Neuronal stem cell (in vitro differentiated cells): ENCODE data around the gene PRTFDC1.

ENCODE experiments used
- DNase-seq: peaks from one replicate; pipeline ENCODE4 v3.0.0-alpha.2; 2013; ENCODE audit warnings: low spot score
- H2AFZ ChIP-seq: one replicate; pipeline ENCODE4 v1.6.1; 2013; ENCODE audit warnings: mild to moderate bottlenecking, low read length, inconsistent platforms
- H2AK5ac ChIP-seq: 2 replicates; pipeline ENCODE4 v1.6.1; 2013; ENCODE audit warnings: low read depth, mild to moderate bottlenecking, inconsistent platforms, low read length, moderate library complexity, mixed read lengths
- H2BK120ac ChIP-seq: 2 replicates; pipeline ENCODE4 v1.6.1; 2013; ENCODE audit warnings: low read depth, mild to moderate bottlenecking, inconsistent platforms, low read length, moderate library complexity, mixed read lengths
- H2BK12ac ChIP-seq: one replicate; pipeline ENCODE4 v1.6.1; 2013; ENCODE audit warnings: low read length, inconsistent platforms
- H2BK15ac ChIP-seq: 2 replicates; pipeline ENCODE4 v1.6.1; 2013; ENCODE audit warnings: mild to moderate bottlenecking, low read length, inconsistent platforms, mixed read lengths
- H2BK5ac ChIP-seq: one replicate; pipeline ENCODE4 v1.6.1; 2013; ENCODE audit warnings: inconsistent platforms, mild to moderate bottlenecking, low read length, moderate library complexity
- H3K14ac ChIP-seq: one replicate; pipeline ENCODE4 v1.6.1; 2013; ENCODE audit warnings: low read length, inconsistent platforms
- H3K18ac ChIP-seq: 2 replicates; pipeline ENCODE4 v1.6.1; 2013; ENCODE audit warnings: low read length, inconsistent platforms
- H3K23ac ChIP-seq: 2 replicates; pipeline ENCODE4 v1.6.1; 2013; ENCODE audit warnings: low read depth, mild to moderate bottlenecking, mixed read lengths, low read length, inconsistent platforms; ENCODE audit not compliant: poor library complexity
- H3K27ac ChIP-seq: replicated peaks from 3 replicates; pipeline ENCODE4 v1.5.1; 2013; ENCODE audit warnings: low read length, inconsistent platforms
- H3K27me3 ChIP-seq, 3 experiments: 2 replicates each; pipeline ENCODE4 v1.6.1; 2013; ENCODE audit warnings: low read length in 3 of 3, mild to moderate bottlenecking in 2 of 3, inconsistent platforms in 1 of 3, low read depth in 1 of 3, mixed read lengths in 1 of 3, moderate library complexity in 1 of 3; ENCODE audit not compliant: control insufficient read depth in 3 of 3, insufficient read depth in 3 of 3
- H3K36me3 ChIP-seq, 2 donors: replicated peaks in 1 of 2; 2 replicates each; pipeline ENCODE4 v1.6.1; 2013; ENCODE audit warnings: low read length in 2 of 2; ENCODE audit not compliant: control insufficient read depth in 2 of 2, insufficient read depth in 2 of 2
- H3K4ac ChIP-seq: 2 replicates; pipeline ENCODE4 v1.6.1; 2013; ENCODE audit warnings: inconsistent platforms, mild to moderate bottlenecking, low read length, moderate library complexity
- H3K4me1 ChIP-seq, 2 donors: 1 replicate in 1 of 2; 2 replicates in 1 of 2; pipeline ENCODE4 v1.6.1; 2013; ENCODE audit warnings: low read length in 2 of 2, low read depth in 1 of 2; ENCODE audit not compliant: control insufficient read depth in 2 of 2, insufficient read depth in 1 of 2
- H3K4me2 ChIP-seq: one replicate; pipeline ENCODE4 v1.6.1; 2013; ENCODE audit warnings: mild to moderate bottlenecking, low read length, inconsistent platforms; ENCODE audit not compliant: insufficient read depth, poor library complexity, severe bottlenecking
- H3K4me3 ChIP-seq, 2 donors: 2 replicates each; pipeline ENCODE4 v1.5.1; 2013; ENCODE audit warnings: low read length in 2 of 2, mild to moderate bottlenecking in 2 of 2, inconsistent platforms in 1 of 2, moderate library complexity in 1 of 2
- H3K79me1 ChIP-seq: one replicate; pipeline ENCODE4 v1.6.1; 2013; ENCODE audit warnings: low read depth, mild to moderate bottlenecking, inconsistent platforms, low read length, moderate library complexity
- H3K9ac ChIP-seq: one replicate; pipeline ENCODE4 v1.6.1; 2013; ENCODE audit warnings: mild to moderate bottlenecking, low read depth, low read length, inconsistent platforms; ENCODE audit not compliant: poor library complexity
- H3K9me3 ChIP-seq, 2 donors: replicated peaks in 1 of 2; 2 replicates each; pipeline versions ENCODE3 to v1.6.1; 2013; ENCODE audit warnings: low read length in 2 of 2, mild to moderate bottlenecking in 2 of 2, inconsistent platforms in 1 of 2, low read depth in 1 of 2, mixed read lengths in 1 of 2, moderate library complexity in 1 of 2; ENCODE audit not compliant: control insufficient read depth in 2 of 2, insufficient read depth in 1 of 2
- H4K8ac ChIP-seq: one replicate; pipeline ENCODE4 v1.6.1; 2013; ENCODE audit warnings: low read depth, mild to moderate bottlenecking, inconsistent platforms, low read length, moderate library complexity
- H4K91ac ChIP-seq: one replicate; pipeline ENCODE4 v1.6.1; 2013; ENCODE audit warnings: low read length, low read depth, mild to moderate bottlenecking, inconsistent platforms; ENCODE audit not compliant: poor library complexity
- WGBS, 2 donors: extraction: QIAGEN DNeasy Blood & Tissue Kit; methylation state at CpG; one replicate each; pipeline ENCODE4 v1.1.7; 2013; ENCODE audit warnings: missing lambda C conversion rate in 2 of 2, mixed read lengths in 1 of 2; ENCODE audit not compliant: insufficient read length in 2 of 2, insufficient replicate concordance in 1 of 2; ENCODE audit errors: extremely low coverage in 2 of 2; 5-methylcytosine and 5-hydroxymethylcytosine counted together

PRTFDC1 gene

DNA sequence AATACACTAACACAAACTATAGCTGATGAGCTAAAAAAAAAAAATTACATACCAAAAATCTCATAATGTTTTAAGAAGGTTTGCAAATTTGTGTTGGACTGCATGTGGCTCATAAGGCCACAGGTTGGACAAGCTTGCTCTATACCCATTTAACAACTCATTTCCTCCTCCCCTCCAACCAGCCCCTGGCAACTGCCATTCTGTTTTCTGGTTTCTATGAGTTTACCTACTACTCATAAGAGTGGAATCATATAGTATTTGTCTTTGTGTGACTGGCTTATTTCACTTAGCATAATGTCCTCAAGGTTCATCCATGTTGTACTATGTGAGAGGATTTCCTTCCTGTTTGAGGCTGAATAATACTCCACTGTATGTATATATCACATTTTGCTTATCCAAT is 128.3 kb downstream of the PRTFDC1 start:
- Histone ChIP-seq H3K9ac (no peak overlapping the region), H3K4me3 (no peak overlapping the region), H3K4me1 (peaks cover 0 to 7% of the 10 kb centered on the region in 2 donors), H4K91ac (no peak overlapping the region), H3K27me3 (no peaks in the 10 kb centered on the region), H3K18ac (no peak overlapping the region), H3K14ac (no peak overlapping the region), H2AFZ (no peak overlapping the region), H3K9me3 (no peaks in the 10 kb centered on the region), H2BK120ac (no peak overlapping the region), H3K4ac (no peak overlapping the region), H3K4me2 (no peak overlapping the region), H2BK5ac (no peak overlapping the region), H2AK5ac (no peak overlapping the region), H3K27ac (no peak overlapping the region), H3K36me3 (no peaks in the 10 kb centered on the region), H3K23ac (no peak overlapping the region), H2BK12ac (no peak overlapping the region), H3K79me1 (no peaks in the 10 kb centered on the region), H4K8ac (no peak overlapping the region), H2BK15ac (no peak overlapping the region)
- no peak for DNase-seq

DNA sequence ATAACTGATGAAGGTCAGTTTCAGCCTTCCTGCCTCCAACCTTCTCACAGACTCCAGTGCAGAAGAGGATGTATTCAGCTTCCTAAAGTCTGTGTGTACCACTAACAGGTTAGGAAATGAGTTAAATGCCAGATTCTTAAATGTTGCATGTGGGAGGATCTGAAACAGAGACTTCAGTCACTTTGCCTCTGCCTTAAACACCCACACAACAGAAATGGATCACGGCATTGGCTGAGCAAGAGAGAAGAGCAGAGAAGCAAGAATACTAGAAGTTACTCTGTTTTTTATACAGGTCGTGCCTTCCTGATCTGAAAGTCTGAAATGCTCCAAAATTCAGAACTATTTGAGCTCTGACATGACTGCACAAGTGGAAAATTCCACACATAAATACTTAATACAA is 129.8 kb downstream of the PRTFDC1 start:
- H3K79me1 ChIP-seq, result no peaks in the 10 kb centered on the region
- no peak overlapping the region for H3K23ac ChIP-seq
- no peak overlapping the region for H3K4me2 ChIP-seq
- H2BK12ac ChIP-seq, result no peak overlapping the region
- no peak overlapping the region for H2AK5ac ChIP-seq
- H3K14ac ChIP-seq, result no peak overlapping the region
- H4K91ac ChIP-seq, result no peak overlapping the region
- H4K8ac ChIP-seq, result no peak overlapping the region
- H2AFZ ChIP-seq, result no peak overlapping the region
- no peak overlapping the region for H2BK15ac ChIP-seq
- no peak overlapping the region for H2BK120ac ChIP-seq
- peaks cover 0 to 7% of the 10 kb centered on the region in 2 donors for H3K4me1 ChIP-seq
- no peak for DNase-seq
- H3K4ac ChIP-seq, result no peak overlapping the region
- H2BK5ac ChIP-seq, result no peak overlapping the region
- H3K18ac ChIP-seq, result no peak overlapping the region
- H3K9me3 ChIP-seq, result no peaks in the 10 kb centered on the region
- no peaks in the 10 kb centered on the region for H3K36me3 ChIP-seq
- no peaks in the 10 kb centered on the region for H3K27me3 ChIP-seq
- H3K4me3 ChIP-seq, result no peak overlapping the region
- WGBS, 2 donors, result no CpG with 5 or more reads among the region's 2 CpGs
- H3K27ac ChIP-seq, result no peak overlapping the region
- H3K9ac ChIP-seq, result no peak overlapping the region

DNA sequence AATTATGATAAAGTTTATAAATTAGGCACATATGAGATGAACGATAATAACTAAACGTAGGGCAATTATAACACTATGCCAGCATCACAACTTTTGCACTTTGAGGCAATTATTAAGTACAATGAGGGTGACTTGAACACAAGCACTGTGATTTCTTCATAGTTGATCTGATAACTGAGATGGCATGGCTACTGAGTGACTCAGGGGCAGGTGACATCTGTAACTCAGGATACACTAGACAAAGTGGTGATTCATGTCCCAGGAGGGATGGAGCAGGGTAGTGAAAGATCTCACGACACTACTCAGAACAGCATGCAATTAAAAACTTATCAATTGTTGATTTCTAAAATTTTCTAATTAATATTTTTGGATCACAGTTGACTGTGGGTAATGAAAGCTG is 130.4 kb downstream of the PRTFDC1 start:
- Histone ChIP-seq H3K27ac (no peak overlapping the region), H3K79me1 (no peaks in the 10 kb centered on the region), H3K4me2 (no peak overlapping the region), H3K36me3 (no peaks in the 10 kb centered on the region), H3K23ac (no peak overlapping the region), H4K8ac (no peak overlapping the region), H4K91ac (no peak overlapping the region), H3K4me1 (peaks cover 0 to 7% of the 10 kb centered on the region in 2 donors), H2AK5ac (no peak overlapping the region), H2BK120ac (no peak overlapping the region), H2BK12ac (no peak overlapping the region), H2BK5ac (no peak overlapping the region), H3K4me3 (no peak overlapping the region), H2BK15ac (no peak overlapping the region), H3K18ac (no peak overlapping the region), H2AFZ (no peak overlapping the region), H3K27me3 (no peaks in the 10 kb centered on the region), H3K9ac (no peak overlapping the region), H3K14ac (no peak overlapping the region), H3K9me3 (no peaks in the 10 kb centered on the region), H3K4ac (no peak overlapping the region)
- no CpG with 5 or more reads among the region's 3 CpGs for WGBS, 2 donors
- no peak for DNase-seq

DNA sequence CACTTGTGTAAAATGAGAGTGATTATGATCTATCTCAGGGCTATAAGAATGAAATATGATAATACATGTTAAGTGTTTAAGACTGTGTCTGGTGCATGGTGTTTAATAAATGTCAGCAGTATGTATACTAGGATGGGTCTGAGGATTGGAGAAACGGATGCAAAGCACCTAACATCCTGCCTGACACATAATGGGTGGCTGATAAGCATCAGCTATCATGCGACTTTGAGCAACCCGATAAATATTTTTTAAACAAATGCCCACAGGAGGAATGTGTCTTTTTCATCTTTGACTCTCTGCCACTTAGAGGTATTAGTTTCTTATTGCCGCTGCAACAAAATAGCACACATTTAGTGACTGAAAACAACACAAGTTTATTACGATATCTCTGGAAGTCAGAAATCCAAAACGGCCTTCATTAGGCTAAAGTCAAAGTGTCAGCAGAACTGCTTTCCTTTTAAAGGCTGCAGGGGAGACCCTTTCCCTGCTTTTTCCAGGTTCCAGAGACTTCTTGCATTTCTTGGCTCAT is 135.5 kb downstream of the PRTFDC1 start:
- Histone ChIP-seq H3K27ac (no peak overlapping the region), H3K27me3 (no peaks in the 10 kb centered on the region), H3K23ac (no peak overlapping the region), H4K91ac (no peak overlapping the region), H2BK120ac (no peak overlapping the region), H3K18ac (no peak overlapping the region), H3K4me2 (no peak overlapping the region), H3K4me3 (no peak overlapping the region), H3K14ac (no peak overlapping the region), H3K4me1 (peaks cover under 1 to 2% of the 10 kb centered on the region in 2 donors), H2BK5ac (no peak overlapping the region), H2BK12ac (no peak overlapping the region), H3K36me3 (no peaks in the 10 kb centered on the region), H2AK5ac (no peak overlapping the region), H3K79me1 (no peaks in the 10 kb centered on the region), H2BK15ac (no peak overlapping the region), H4K8ac (no peak overlapping the region), H2AFZ (no peak overlapping the region), H3K4ac (no peak overlapping the region), H3K9ac (no peak overlapping the region), H3K9me3 (no peaks in the 10 kb centered on the region)
- WGBS, 2 donors, result no CpG with 5 or more reads among the region's 6 CpGs
- DNase-seq, result no peak
